Measurements from ENCODE around the gene CCDC141. TPM values are rescaled to one million over a fixed set of nuclear protein-coding genes. Genes with fewer than 3 reads are reported as not detected.

CCDC141 gene
- total RNA-seq, 2 experiments from 2014 or later, result 30.6 to 31.5 TPM

DNA sequence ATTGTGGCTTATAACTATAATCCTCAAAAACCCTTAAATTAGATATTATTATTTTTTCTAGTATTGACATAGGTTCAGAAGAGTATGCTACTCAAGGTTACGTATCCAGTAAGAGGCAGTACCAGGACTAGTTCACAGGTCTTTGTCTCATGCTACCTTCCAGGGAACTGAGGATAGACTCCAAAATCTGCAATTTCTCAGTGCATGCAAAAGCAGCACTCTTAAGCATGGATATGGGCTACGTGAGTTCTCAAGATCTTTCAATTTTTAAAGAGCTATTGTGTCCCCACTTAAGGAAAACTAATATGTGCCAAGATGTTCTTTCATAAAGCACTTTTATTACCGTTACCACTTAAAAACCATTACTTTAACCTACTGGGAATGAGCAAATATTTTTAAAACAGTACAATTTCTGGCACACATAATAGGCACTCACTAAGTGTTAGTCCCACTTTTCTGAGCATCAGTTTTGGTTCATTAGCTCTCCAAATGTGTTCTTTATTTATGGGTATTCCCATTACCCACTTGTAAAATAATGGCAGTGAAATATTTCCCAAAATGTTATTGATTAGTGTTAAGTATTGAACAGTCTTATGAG lies 128.9 kb downstream of the CCDC141 start:
- ChIA-PET CTCF (no interaction called here), POLR2A (interaction anchor here (0.6 kb wide), 1 partner anchor 57 kb away, joined by 3 read pairs; no protein-coding TSS in a partner anchor)
- no peaks in the 10 kb centered on the region for H3K36me3 ChIP-seq (ENCODE audit: insufficient read depth, low read length)
- no peaks in the 10 kb centered on the region for H3K4me1 Mint-ChIP-seq (ENCODE audit: low read depth)
- H3K27ac ChIP-seq (ENCODE audit: low read depth in 1 of 2, low read length in 2 of 2), result no peak overlapping the region
- DNase-seq (no peak), ATAC-seq (ENCODE audit: poor library complexity) (no peak)
- intact Hi-C loops (cut with DNase I, micrococcal nuclease), result no loop called here
- H3K9me3 ChIP-seq (ENCODE audit: control insufficient read depth in 1 of 2, insufficient read depth in 1 of 2, low read length in 2 of 2), result no peaks in the 10 kb centered on the region
- no peak overlapping the region for H3K4me3 ChIP-seq (ENCODE audit: low read length)
- peaks cover 26% of the 10 kb centered on the region for H3K36me3 Mint-ChIP-seq (ENCODE audit: low read depth)
- H3K4me3 Mint-ChIP-seq, result no peak overlapping the region
- TF ChIP-seq, protein P1, sequence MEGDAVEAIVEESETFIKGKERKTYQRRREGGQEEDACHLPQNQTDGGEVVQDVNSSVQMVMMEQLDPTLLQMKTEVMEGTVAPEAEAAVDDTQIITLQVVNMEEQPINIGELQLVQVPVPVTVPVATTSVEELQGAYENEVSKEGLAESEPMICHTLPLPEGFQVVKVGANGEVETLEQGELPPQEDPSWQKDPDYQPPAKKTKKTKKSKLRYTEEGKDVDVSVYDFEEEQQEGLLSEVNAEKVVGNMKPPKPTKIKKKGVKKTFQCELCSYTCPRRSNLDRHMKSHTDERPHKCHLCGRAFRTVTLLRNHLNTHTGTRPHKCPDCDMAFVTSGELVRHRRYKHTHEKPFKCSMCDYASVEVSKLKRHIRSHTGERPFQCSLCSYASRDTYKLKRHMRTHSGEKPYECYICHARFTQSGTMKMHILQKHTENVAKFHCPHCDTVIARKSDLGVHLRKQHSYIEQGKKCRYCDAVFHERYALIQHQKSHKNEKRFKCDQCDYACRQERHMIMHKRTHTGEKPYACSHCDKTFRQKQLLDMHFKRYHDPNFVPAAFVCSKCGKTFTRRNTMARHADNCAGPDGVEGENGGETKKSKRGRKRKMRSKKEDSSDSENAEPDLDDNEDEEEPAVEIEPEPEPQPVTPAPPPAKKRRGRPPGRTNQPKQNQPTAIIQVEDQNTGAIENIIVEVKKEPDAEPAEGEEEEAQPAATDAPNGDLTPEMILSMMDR (IDR thresholded peaks at IDR 0.05), result no peak
- no peaks in the 10 kb centered on the region for H3K4me1 ChIP-seq (ENCODE audit: insufficient read depth, low read length)
- no peaks in the 10 kb centered on the region for H3K27me3 Mint-ChIP-seq
- no peaks in the 10 kb centered on the region for H3K27me3 ChIP-seq (ENCODE audit: control insufficient read depth in 1 of 2, insufficient read depth in 2 of 2, low read length in 2 of 2)
- H3K27ac Mint-ChIP-seq, result no peak overlapping the region
- H3K9me3 Mint-ChIP-seq, result no peaks in the 10 kb centered on the region

DNA sequence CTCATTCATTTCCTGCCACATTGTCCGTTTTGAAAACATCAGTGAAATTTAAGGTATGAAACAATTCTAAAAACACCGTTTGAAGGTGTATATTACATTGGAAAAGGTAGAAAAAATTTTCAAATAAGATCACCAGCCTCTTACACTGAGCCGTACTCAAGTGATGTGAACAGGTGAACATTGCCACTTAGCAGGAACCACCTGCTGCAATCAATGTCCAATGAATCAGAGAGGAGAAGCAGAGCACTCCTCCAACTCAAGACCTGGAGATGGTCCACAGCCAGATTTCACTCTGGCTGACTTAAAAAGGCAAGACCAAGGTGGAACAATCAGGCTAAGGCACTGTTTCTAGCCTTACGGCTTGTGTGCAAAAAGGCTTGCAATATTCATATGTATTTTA lies 132.4 kb downstream of the CCDC141 start:
- no peaks in the 10 kb centered on the region for H3K4me1 ChIP-seq (ENCODE audit: insufficient read depth, low read length)
- intact Hi-C loops (cut with DNase I, micrococcal nuclease), result loop anchor here in 1 of 2 experiments (10.0 kb wide), 1 partner anchor 153 kb away; no protein-coding TSS in a partner anchor
- ChIA-PET POLR2A (no interaction called here), CTCF (no interaction called here)
- H3K27ac Mint-ChIP-seq, result no peak overlapping the region
- no peaks in the 10 kb centered on the region for H3K9me3 Mint-ChIP-seq
- no peak for DNase-seq
- no peaks in the 10 kb centered on the region for H3K36me3 ChIP-seq (ENCODE audit: insufficient read depth, low read length)
- H3K36me3 Mint-ChIP-seq (ENCODE audit: low read depth), result peaks cover 26% of the 10 kb centered on the region
- TF ChIP-seq, protein P1 (IDR thresholded peaks at IDR 0.05), result no peak
- no peaks in the 10 kb centered on the region for H3K27me3 ChIP-seq (ENCODE audit: control insufficient read depth in 1 of 2, insufficient read depth in 2 of 2, low read length in 2 of 2)
- no peaks in the 10 kb centered on the region for H3K27me3 Mint-ChIP-seq
- no peak overlapping the region for H3K4me3 Mint-ChIP-seq
- H3K9me3 ChIP-seq (ENCODE audit: control insufficient read depth in 1 of 2, insufficient read depth in 1 of 2, low read length in 2 of 2), result no peaks in the 10 kb centered on the region
- H3K4me3 ChIP-seq (ENCODE audit: low read length), result no peak overlapping the region
- no peak for ATAC-seq (ENCODE audit: poor library complexity)
- no peak overlapping the region for H3K27ac ChIP-seq (ENCODE audit: low read depth in 1 of 2, low read length in 2 of 2)
- peaks cover 5% of the 10 kb centered on the region for H3K4me1 Mint-ChIP-seq (ENCODE audit: low read depth)

DNA sequence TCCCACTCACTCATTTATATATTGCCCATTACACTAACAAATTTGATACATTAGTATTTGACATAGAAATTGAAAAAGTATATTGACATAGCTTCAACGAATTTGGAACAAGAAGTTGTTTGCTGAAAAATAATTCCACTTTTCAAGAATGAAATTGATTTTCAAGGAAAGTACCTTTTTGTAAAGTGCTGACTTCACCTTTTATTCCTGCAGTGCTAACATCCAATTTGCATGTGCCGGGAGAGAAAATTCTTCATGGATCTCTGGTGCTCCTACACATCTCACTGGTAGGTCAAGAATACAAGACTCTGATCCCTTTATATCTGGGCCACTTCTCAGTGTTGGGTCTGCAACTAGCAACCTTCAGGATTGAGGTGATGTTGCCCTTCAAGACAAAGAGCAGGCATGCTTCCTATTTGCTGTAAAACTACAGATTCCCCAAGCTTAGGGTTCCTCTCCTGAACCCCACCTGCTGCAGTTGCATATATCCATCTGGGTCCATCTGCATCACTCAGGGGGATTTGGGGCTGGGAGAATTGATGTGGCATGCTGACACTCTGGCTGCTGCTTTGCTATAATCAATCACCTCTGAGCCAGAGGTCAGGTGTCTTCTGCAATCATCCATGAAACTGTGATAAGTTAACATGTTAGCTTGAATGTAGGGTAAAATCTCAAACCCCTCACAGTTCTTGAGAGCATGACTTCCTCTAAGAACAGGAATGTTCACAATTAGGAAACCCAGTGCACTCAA lies 134.3 kb downstream of the CCDC141 start:
- TF ChIP-seq, protein P1 (IDR thresholded peaks at IDR 0.05), result no peak
- no peak overlapping the region for H3K4me3 ChIP-seq (ENCODE audit: low read length)
- Mint-ChIP-seq H3K27me3 (no peaks in the 10 kb centered on the region), H3K4me1 (ENCODE audit: low read depth) (peaks cover 5% of the 10 kb centered on the region), H3K9me3 (no peaks in the 10 kb centered on the region), H3K4me3 (no peak overlapping the region), H3K27ac (no peak overlapping the region), H3K36me3 (ENCODE audit: low read depth) (peaks cover 22% of the 10 kb centered on the region)
- intact Hi-C loops (cut with DNase I, micrococcal nuclease), result loop anchor here in 1 of 2 experiments (10.0 kb wide), 1 partner anchor 151 kb away; no protein-coding TSS in a partner anchor
- H3K9me3 ChIP-seq (ENCODE audit: control insufficient read depth in 1 of 2, insufficient read depth in 1 of 2, low read length in 2 of 2), result no peaks in the 10 kb centered on the region
- CTCF ChIA-PET, result no interaction called here
- no peaks in the 10 kb centered on the region for H3K36me3 ChIP-seq (ENCODE audit: insufficient read depth, low read length)
- ATAC-seq (ENCODE audit: poor library complexity) (no peak), DNase-seq (no peak)
- H3K27me3 ChIP-seq (ENCODE audit: control insufficient read depth in 1 of 2, insufficient read depth in 2 of 2, low read length in 2 of 2), result no peaks in the 10 kb centered on the region
- H3K27ac ChIP-seq (ENCODE audit: low read depth in 1 of 2, low read length in 2 of 2), result no peak overlapping the region
- H3K4me1 ChIP-seq (ENCODE audit: insufficient read depth, low read length), result no peaks in the 10 kb centered on the region
- POLR2A ChIA-PET, result no interaction called here
